Fibroblast of mammary gland (primary cell): ENCODE results near the gene KAT5.
"Not testable (repeated sequence)": the region's sequence is repeated elsewhere in the genome, so short reads cannot be mapped to it uniquely, and the experiment has no call there.

Experiments
- DNase-seq: peaks from one replicate; pipeline ENCODE4 v3.0.0-alpha.2; 2010; ENCODE audit warnings: low read depth
- H3K4me3 ChIP-seq: 2 replicates; pipeline ENCODE4 v1.5.1; 2011; ENCODE audit warnings: low read depth, mild to moderate bottlenecking, low read length, moderate library complexity; ENCODE audit not compliant: control insufficient read depth
- CTCF ChIP-seq: conservative IDR thresholded peaks from 2 replicates; pipeline ENCODE4 v1.5.1; 2011; ENCODE audit warnings: low read depth, low read length, inconsistent platforms; ENCODE audit not compliant: control insufficient read depth, insufficient read depth

Gene KAT5

GRCh38 chr11:65727865-65728264 lies 15.8 kb downstream of the KAT5 start:
- no peak for TF ChIP-seq CTCF
- no peak overlapping the region for H3K4me3 ChIP-seq
- DNase-seq = no peak

- no peak for TF ChIP-seq CTCF
- DNase-seq = no peak
Measured at GRCh38 chr11:65730461-65730860, 18.4 kb downstream of the KAT5 start.

GRCh38 chr11:65735111-65735510 lies 23.1 kb downstream of the KAT5 start:
- not testable (repeated sequence) for H3K4me3 ChIP-seq

More at GRCh38 chr11:65730461-65730860, 18.4 kb downstream of the KAT5 start:
- H3K4me3 ChIP-seq = no peak overlapping the region

GRCh38 chr11:65736810-65737209 lies 24.8 kb downstream of the KAT5 start:
- no peak overlapping the region for H3K4me3 ChIP-seq
- TF ChIP-seq CTCF = no peak
- DNase-seq = no peak

More at GRCh38 chr11:65735111-65735510, 23.1 kb downstream of the KAT5 start:
- DNase-seq = not testable (repeated sequence)

GRCh38 chr11:65739022-65739421 lies 27.0 kb downstream of the KAT5 start:
- no peak overlapping the region for H3K4me3 ChIP-seq
- no peak for DNase-seq
- TF ChIP-seq CTCF = no peak

GRCh38 chr11:65741185-65741584 lies 29.1 kb downstream of the KAT5 start:
- no peak for TF ChIP-seq CTCF
- no peak for DNase-seq
- no peak overlapping the region for H3K4me3 ChIP-seq

GRCh38 chr11:65742353-65742752 lies 30.3 kb downstream of the KAT5 start:
- H3K4me3 ChIP-seq = no peak overlapping the region
- no peak for TF ChIP-seq CTCF
- DNase-seq = no peak
